GM19463 (cell line): ENCODE measurements around the gene TMEM95.

ENCODE experiments used
- ATAC-seq: cut with Tn5 transposase; IDR thresholded peaks from one replicate; pipeline ENCODE4 v1.9.1; 2021; ENCODE audit warnings: mild to moderate bottlenecking, moderate library complexity; ENCODE audit not compliant: unreplicated experiment

Gene TMEM95

GRCh38 chr17:7374353-7374752 lies 19.4 kb downstream of the TMEM95 start:
- ATAC-seq, result no peak

- ATAC-seq, result no peak
These were observed 24.2 kb downstream of the TMEM95 start for GRCh38 chr17:7379134-7379533.

- no peak for ATAC-seq
These were observed 25.4 kb downstream of the TMEM95 start for GRCh38 chr17:7380321-7380720.

GRCh38 chr17:7380855-7381683 lies 26.1 kb downstream of the TMEM95 start, which contains the start of gene TNK1:
Gene TNK1, plus strand, starts transcription at chr17:7381089. Its CDS starts 1,838 bp downstream, at chr17:7382927.
- no peak for ATAC-seq

- no peak for ATAC-seq
These were observed 27.9 kb downstream of the TMEM95 start for GRCh38 chr17:7382901-7383300.

- ATAC-seq, result no peak
These were observed 28.4 kb downstream of the TMEM95 start for GRCh38 chr17:7383371-7383741.

GRCh38 chr17:7383742-7384488 lies 29.0 kb downstream of the TMEM95 start:
- no peak for ATAC-seq

GRCh38 chr17:7384489-7385081 lies 29.6 kb downstream of the TMEM95 start:
- no peak for ATAC-seq

- no peak for ATAC-seq
These were observed 33.9 kb downstream of the TMEM95 start for GRCh38 chr17:7388856-7389255.

GRCh38 chr17:7389924-7390910 lies 35.3 kb downstream of the TMEM95 start:
- no peak for ATAC-seq

- ATAC-seq, result no peak
These were observed 36.4 kb downstream of the TMEM95 start for GRCh38 chr17:7391307-7391706.

GRCh38 chr17:7392696-7393612 lies 38.0 kb downstream of the TMEM95 start:
- no peak for ATAC-seq

- peak; percentile 37 for ATAC-seq
These were observed 38.9 kb downstream of the TMEM95 start for GRCh38 chr17:7393613-7394451.

GRCh38 chr17:7394452-7395191 lies 39.7 kb downstream of the TMEM95 start, which contains the start of gene PLSCR3:
Gene PLSCR3, minus strand, starts transcription at chr17:7394525. Its CDS starts 415 bp downstream, at chr17:7394110.
- peak; percentile 80 for ATAC-seq

- no peak for ATAC-seq
These were observed 41.2 kb downstream of the TMEM95 start for GRCh38 chr17:7396147-7396546.

- ATAC-seq, result no peak
These were observed 43.7 kb downstream of the TMEM95 start for GRCh38 chr17:7398612-7399011.

- ATAC-seq, result no peak
These were observed 48.2 kb downstream of the TMEM95 start for GRCh38 chr17:7403043-7403726.
